ENCODE results near the gene PBOV1.

GRCh38 chr6:138258991-138259390, 40.7 kb upstream of the PBOV1 start:
- TF ChIP-seq CTCF (IDR thresholded peaks at IDR 0.05; ENCODE audit: poor library complexity) = no peak
- no peak for TF ChIP-seq EZH2 (IDR thresholded peaks at IDR 0.05; ENCODE audit: borderline replicate concordance)
